Ecto neural progenitor cell (in vitro differentiated cells): ENCODE results near the gene DNAH2.

ENCODE experiments used
- DNase-seq: peaks from one replicate; pipeline ENCODE4 v3.0.0-alpha.2; 2018; ENCODE audit warnings: low spot score

DNAH2 gene

GRCh38 chr17:7716901-7717755, at the start of gene DNAH2:
DNAH2 (plus strand) TSS chr17:7717744; CDS start chr17:7719735, 1,991 bp downstream.
- DNase-seq, result peak; percentile 99

GRCh38 chr17:7668482-7668881, 49.1 kb upstream of the DNAH2 start:
- no peak for DNase-seq

GRCh38 chr17:7673239-7673638, 44.3 kb upstream of the DNAH2 start:
- DNase-seq, result no peak

GRCh38 chr17:7674934-7675333, 42.6 kb upstream of the DNAH2 start:
- DNase-seq, result no peak

GRCh38 chr17:7676533-7676932, 41.0 kb upstream of the DNAH2 start:
- no peak for DNase-seq

GRCh38 chr17:7677388-7678067, 40.0 kb upstream of the DNAH2 start:
- DNase-seq, result no peak

GRCh38 chr17:7684851-7685532, 32.6 kb upstream of the DNAH2 start:
- DNase-seq, result no peak

GRCh38 chr17:7685533-7686221, 31.9 kb upstream of the DNAH2 start:
- peak; percentile 98 for DNase-seq

- peak; percentile 93 for DNase-seq
Observed at GRCh38 chr17:7686222-7687071, 31.1 kb upstream of the DNAH2 start.

GRCh38 chr17:7687072-7687907, 30.3 kb upstream of the DNAH2 start, which contains the start of gene TP53:
TP53 (minus strand) TSS chr17:7687490; CDS start chr17:7676594, 10,896 bp downstream.
- DNase-seq, result peak; percentile 94

- peak; percentile 100 for DNase-seq
Observed at GRCh38 chr17:7687908-7688807, 29.4 kb upstream of the DNAH2 start, which contains the start of gene WRAP53. WRAP53 (plus strand) TSS chr17:7688477; CDS start chr17:7688649, 172 bp downstream.

GRCh38 chr17:7688808-7689316, 28.7 kb upstream of the DNAH2 start:
- DNase-seq, result no peak

GRCh38 chr17:7695586-7695985, 22.0 kb upstream of the DNAH2 start:
- DNase-seq, result no peak

GRCh38 chr17:7697828-7698588, 19.5 kb upstream of the DNAH2 start:
- DNase-seq, result no peak

- DNase-seq, result no peak
Observed at GRCh38 chr17:7700510-7700909, 17.0 kb upstream of the DNAH2 start.

- DNase-seq, result no peak
Observed at GRCh38 chr17:7701681-7702080, 15.9 kb upstream of the DNAH2 start.

GRCh38 chr17:7702776-7703175, 14.8 kb upstream of the DNAH2 start:
- DNase-seq, result no peak
